ENCODE results near the gene APOA4. TPM values are rescaled to one million over a fixed set of nuclear protein-coding genes. Genes with fewer than 3 reads are reported as not detected.

APOA4 gene
- total RNA-seq, 1 experiment from 2014 or later: not detected

DNA sequence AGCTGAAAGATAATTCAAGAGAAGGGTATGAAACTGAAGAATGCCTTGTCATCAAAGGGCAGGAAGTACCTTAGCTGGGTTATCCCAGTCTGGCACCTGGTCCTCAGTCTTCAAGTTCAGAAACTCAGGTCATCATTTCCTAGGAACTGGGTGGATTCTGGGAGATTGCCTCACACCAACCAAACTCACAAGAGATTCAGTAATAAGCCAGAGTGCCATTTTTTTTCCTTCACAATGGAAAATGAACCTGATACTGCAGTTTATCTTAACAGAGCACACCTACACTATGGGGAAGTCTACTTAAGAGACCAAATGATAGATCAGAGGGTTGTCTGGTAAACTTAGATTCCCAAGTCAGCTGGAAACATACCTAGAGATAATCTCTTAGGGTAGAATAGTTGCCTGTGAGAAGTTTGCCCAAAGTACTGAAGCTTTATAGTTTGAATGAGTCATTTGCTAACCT is 46.6 kb downstream of the APOA4 start:
- no peak for DNase-seq
- intact Hi-C loops (cut with micrococcal nuclease; ENCODE audit: unreplicated experiment): no loop called here
- CTCF ChIA-PET: interaction anchor here (0.9 kb wide), 1 partner anchor 11 kb away, joined by 3 read pairs; the partner anchor contains the start of gene ZPR1
- TF ChIP-seq CTCF (IDR thresholded peaks at IDR 0.05; ENCODE audit: unreplicated experiment): no peak
- Mint-ChIP-seq H3K9me3 (ENCODE audit: low read depth, unreplicated experiment) (no peaks in the 10 kb centered on the region), H3K36me3 (ENCODE audit: insufficient read depth, unreplicated experiment) (peaks cover 40% of the 10 kb centered on the region), H3K4me1 (ENCODE audit: low read depth, unreplicated experiment) (no peaks in the 10 kb centered on the region), H3K4me3 (ENCODE audit: low read depth, unreplicated experiment) (no peak overlapping the region), H3K27me3 (ENCODE audit: unreplicated experiment) (no peaks in the 10 kb centered on the region), H3K27ac (ENCODE audit: unreplicated experiment) (no peak overlapping the region)
- BruUV-seq (replicated peaks): no TSS peak

DNA sequence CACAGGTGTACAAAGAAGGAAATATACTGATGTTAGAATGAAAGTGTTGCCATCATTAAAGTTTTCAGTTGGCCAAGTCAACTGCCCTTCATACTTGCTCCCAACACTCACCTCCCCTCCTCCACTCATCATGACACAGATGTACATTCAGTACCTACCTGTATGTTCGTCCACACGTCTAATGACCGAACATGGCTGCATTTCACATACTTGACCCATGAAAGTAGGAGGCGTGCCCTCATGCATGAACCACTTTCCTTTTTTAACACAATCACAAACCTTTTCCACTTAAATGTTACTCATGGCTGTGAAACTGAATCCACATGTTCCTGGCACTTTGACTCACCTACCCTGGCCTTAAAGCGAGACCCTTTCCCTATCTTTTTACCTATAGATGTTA is 47.1 kb downstream of the APOA4 start:
- BruUV-seq (replicated peaks): no TSS peak
- no peak for TF ChIP-seq CTCF (IDR thresholded peaks at IDR 0.05; ENCODE audit: unreplicated experiment)
- no peak for DNase-seq
- no peaks in the 10 kb centered on the region for H3K9me3 Mint-ChIP-seq (ENCODE audit: low read depth, unreplicated experiment)
- H3K27me3 Mint-ChIP-seq (ENCODE audit: unreplicated experiment): no peaks in the 10 kb centered on the region
- CTCF ChIA-PET: interaction anchor here (0.9 kb wide), 1 partner anchor 12 kb away, joined by 3 read pairs; the partner anchor contains the start of gene ZPR1
- no peaks in the 10 kb centered on the region for H3K4me1 Mint-ChIP-seq (ENCODE audit: low read depth, unreplicated experiment)
- peaks cover 36% of the 10 kb centered on the region for H3K36me3 Mint-ChIP-seq (ENCODE audit: insufficient read depth, unreplicated experiment)
- intact Hi-C loops (cut with micrococcal nuclease; ENCODE audit: unreplicated experiment): no loop called here
- H3K27ac Mint-ChIP-seq (ENCODE audit: unreplicated experiment): no peak overlapping the region
- no peak overlapping the region for H3K4me3 Mint-ChIP-seq (ENCODE audit: low read depth, unreplicated experiment)

DNA sequence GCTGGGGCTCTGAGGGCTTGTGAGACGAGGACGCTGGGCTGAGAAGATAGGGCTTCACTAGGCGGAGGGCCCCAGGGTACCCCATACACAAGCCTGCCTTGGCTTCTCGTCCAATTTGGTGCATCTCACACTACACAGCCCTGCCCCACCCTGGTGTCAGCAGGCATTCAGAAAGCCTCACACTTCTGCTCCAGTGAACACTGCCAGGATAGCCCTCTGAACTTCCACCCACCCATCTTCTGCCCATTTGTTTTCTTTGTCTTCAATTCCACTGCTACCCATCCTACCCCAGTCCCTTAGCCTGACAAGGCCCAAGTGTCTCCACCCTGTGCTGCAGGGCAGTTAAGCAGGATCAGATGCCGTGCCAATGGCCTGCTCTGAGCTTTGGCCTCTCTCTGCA is 48.4 kb downstream of the APOA4 start:
- H3K36me3 Mint-ChIP-seq (ENCODE audit: insufficient read depth, unreplicated experiment): peaks cover 36% of the 10 kb centered on the region
- TF ChIP-seq CTCF (IDR thresholded peaks at IDR 0.05; ENCODE audit: unreplicated experiment): no peak
- no peaks in the 10 kb centered on the region for H3K9me3 Mint-ChIP-seq (ENCODE audit: low read depth, unreplicated experiment)
- CTCF ChIA-PET: interaction anchor here (0.6 kb wide), 1 partner anchor 279 kb away, joined by 3 read pairs; no protein-coding TSS in a partner anchor
- no TSS peak for BruUV-seq (replicated peaks)
- intact Hi-C loops (cut with micrococcal nuclease; ENCODE audit: unreplicated experiment): no loop called here
- DNase-seq: no peak
- no peak overlapping the region for H3K4me3 Mint-ChIP-seq (ENCODE audit: low read depth, unreplicated experiment)
- no peak overlapping the region for H3K27ac Mint-ChIP-seq (ENCODE audit: unreplicated experiment)
- H3K4me1 Mint-ChIP-seq (ENCODE audit: low read depth, unreplicated experiment): no peaks in the 10 kb centered on the region
- no peaks in the 10 kb centered on the region for H3K27me3 Mint-ChIP-seq (ENCODE audit: unreplicated experiment)

- DNase-seq: no peak
These were observed 49.7 kb downstream of the APOA4 start for GRCh38 chr11:116773203-116774097.

More at GRCh38 chr11:116773203-116774097, 49.7 kb downstream of the APOA4 start:
- peak overlapping the region; percentile 83 for H3K27ac Mint-ChIP-seq (ENCODE audit: unreplicated experiment)
- no peaks in the 10 kb centered on the region for H3K4me1 Mint-ChIP-seq (ENCODE audit: low read depth, unreplicated experiment)
- TSS peak; percentile 92 for BruUV-seq (replicated peaks)
- H3K27me3 Mint-ChIP-seq (ENCODE audit: unreplicated experiment): no peaks in the 10 kb centered on the region
- H3K9me3 Mint-ChIP-seq (ENCODE audit: low read depth, unreplicated experiment): no peaks in the 10 kb centered on the region
- intact Hi-C loops (cut with micrococcal nuclease; ENCODE audit: unreplicated experiment): no loop called here
- CTCF ChIA-PET: interaction anchor here (0.7 kb wide), 2 partner anchors 31 to 458 kb away, joined by 3 read pairs; no protein-coding TSS in a partner anchor
- H3K36me3 Mint-ChIP-seq (ENCODE audit: insufficient read depth, unreplicated experiment): peaks cover 36% of the 10 kb centered on the region
- H3K4me3 Mint-ChIP-seq (ENCODE audit: low read depth, unreplicated experiment): peak overlapping the region; percentile 93
- no peak for TF ChIP-seq CTCF (IDR thresholded peaks at IDR 0.05; ENCODE audit: unreplicated experiment)

Data from Calu3 (cell line).